Uterus (tissue), 4 donors: ENCODE data around the gene STK39. TPM values are rescaled to one million over a fixed set of nuclear protein-coding genes. Genes with fewer than 3 reads are reported as not detected.
"Not testable (repeated sequence)": the region's sequence is repeated elsewhere in the genome, so short reads cannot be mapped to it uniquely, and the experiment has no call there.

Source experiments
- DNase-seq, 2 donors: peaks; one replicate each; pipeline ENCODE4 v3.0.0-alpha.2; 2019 to 2020
- H3K27ac ChIP-seq, 2 donors: fragments of 200-600 bp; sonication (generic); 1 replicate in 1 of 2; 2 replicates in 1 of 2; pipeline ENCODE4 v1.5.1; 2016 to 2018
- H3K27me3 ChIP-seq, 2 donors: fragments of 200-600 bp; sonication (generic); one replicate each; pipeline ENCODE4 v1.5.1; 2018 to 2019; ENCODE audit warnings: control low read depth in 1 of 2
- H3K36me3 ChIP-seq, 2 donors: fragments of 200-600 bp; sonication (generic); one replicate each; pipeline ENCODE4 v1.5.1; 2019; ENCODE audit warnings: control low read depth in 1 of 2
- H3K4me1 ChIP-seq, 2 donors: fragments of 200-600 bp; sonication (generic); one replicate each; pipeline ENCODE4 v1.5.1; 2018 to 2019; ENCODE audit warnings: control low read depth in 1 of 2
- H3K4me3 ChIP-seq, 2 donors: fragments of 200-600 bp; sonication (generic); 1 replicate in 1 of 2; 2 replicates in 1 of 2; pipeline ENCODE4 v1.5.1; 2018 to 2019; ENCODE audit warnings: mild to moderate bottlenecking in 1 of 2
- H3K9me3 ChIP-seq, 2 donors: fragments of 200-600 bp; sonication (generic); one replicate each; pipeline ENCODE4 v1.5.1; 2019; ENCODE audit warnings: control low read depth in 1 of 2
- CTCF ChIP-seq, 4 experiments: fragments of 200-600 bp in 2 of 4; fragments of 450-650 bp in 2 of 4; sonication (generic) in 2 of 4; IDR thresholded peaks; one replicate each; pipeline ENCODE4 v1.5.1; 2016 to 2019; ENCODE audit warnings: antibody characterized with exemption in 4 of 4, mild to moderate bottlenecking in 2 of 4, moderate library complexity in 1 of 4
- POLR2A ChIP-seq, 2 donors: fragments of 450-650 bp; IDR thresholded peaks; one replicate each; pipeline ENCODE4 v1.6.1; 2016; ENCODE audit warnings: antibody characterized with exemption in 2 of 2, mild to moderate bottlenecking in 1 of 2, moderate library complexity in 1 of 2
- intact Hi-C: fragments of 100-400 bp; cut with DNase I; formaldehyde crosslinking; loops from one replicate; pipeline ENCODE4 v1.15.1; 2023; ENCODE audit warnings: low total_unique reads
- total RNA-seq, 4 donors: library from RNA; depleted of rRNA in 3 of 4; stranded (reverse); fragments of >200 nt in 3 of 4; gene quantifications; one replicate each; pipeline versions ENCODE4 v1.1.0 to v1.2.4, GENCODE V29; 2014 to 2023
- donor health status: DM: yes; HTN: yes; CAD: no.

STK39 gene
- total RNA-seq, 4 donors from 2014 or later = 5.0 to 23.6 (median 9.8) TPM

- intact Hi-C loops = no loop called here
- no peak for DNase-seq
- Histone ChIP-seq H3K27me3 (no peaks in the 10 kb centered on the region), H3K36me3 (no peaks in the 10 kb centered on the region), H3K4me1 (no peaks in the 10 kb centered on the region), H3K4me3 (no peak overlapping the region), H3K27ac (no peak overlapping the region), H3K9me3 (no peaks in the 10 kb centered on the region)
- no peak for TF ChIP-seq CTCF (IDR thresholded peaks at IDR 0.05)
Observed at GRCh38 chr2:168289880-168290279, 42.5 kb upstream of the STK39 start.

- TF ChIP-seq POLR2A (IDR thresholded peaks at IDR 0.05) = no peak
- TF ChIP-seq CTCF (IDR thresholded peaks at IDR 0.05) = no peak
- Histone ChIP-seq H3K9me3 (no peaks in the 10 kb centered on the region), H3K4me1 (no peaks in the 10 kb centered on the region), H3K27me3 (no peaks in the 10 kb centered on the region), H3K36me3 (no peaks in the 10 kb centered on the region), H3K4me3 (no peak overlapping the region), H3K27ac (no peak overlapping the region)
- intact Hi-C loops = no loop called here
- DNase-seq = no peak
Observed at GRCh38 chr2:168286535-168286934, 39.1 kb upstream of the STK39 start.

- H3K27me3 ChIP-seq = no peaks in the 10 kb centered on the region
Observed at GRCh38 chr2:168278424-168278888, 31.1 kb upstream of the STK39 start.

GRCh38 chr2:168277276-168277675 is 29.9 kb upstream of the STK39 start:
- no peak for DNase-seq
- Histone ChIP-seq H3K36me3 (no peaks in the 10 kb centered on the region), H3K27ac (no peak overlapping the region), H3K4me3 (no peak overlapping the region), H3K27me3 (no peaks in the 10 kb centered on the region), H3K4me1 (no peaks in the 10 kb centered on the region), H3K9me3 (no peaks in the 10 kb centered on the region)
- TF ChIP-seq POLR2A (IDR thresholded peaks at IDR 0.05) (no peak), CTCF (IDR thresholded peaks at IDR 0.05) (no peak)
- intact Hi-C loops = no loop called here

More at GRCh38 chr2:168278424-168278888, 31.1 kb upstream of the STK39 start:
- Histone ChIP-seq H3K27ac (no peak overlapping the region), H3K9me3 (no peaks in the 10 kb centered on the region), H3K4me3 (no peak overlapping the region), H3K36me3 (no peaks in the 10 kb centered on the region), H3K4me1 (no peaks in the 10 kb centered on the region)
- TF ChIP-seq CTCF (IDR thresholded peaks at IDR 0.05) (no peak), POLR2A (IDR thresholded peaks at IDR 0.05) (no peak)
- DNase-seq = no peak
- intact Hi-C loops = no loop called here

- Histone ChIP-seq H3K4me1 (no peaks in the 10 kb centered on the region), H3K4me3 (no peak overlapping the region), H3K27ac (no peak overlapping the region), H3K36me3 (no peaks in the 10 kb centered on the region), H3K27me3 (no peaks in the 10 kb centered on the region), H3K9me3 (no peaks in the 10 kb centered on the region)
- intact Hi-C loops = no loop called here
- no peak for TF ChIP-seq CTCF (IDR thresholded peaks at IDR 0.05)
- TF ChIP-seq POLR2A (IDR thresholded peaks at IDR 0.05) = no peak
- DNase-seq = no peak
Observed at GRCh38 chr2:168272225-168272624, 24.8 kb upstream of the STK39 start.

GRCh38 chr2:168262926-168263325 is 15.5 kb upstream of the STK39 start:
- H3K9me3 ChIP-seq, H3K4me1 ChIP-seq: not testable (repeated sequence)

More at GRCh38 chr2:168262926-168263325, 15.5 kb upstream of the STK39 start:
- H3K27ac ChIP-seq, DNase-seq, H3K36me3 ChIP-seq, intact Hi-C loops, H3K4me3 ChIP-seq, H3K27me3 ChIP-seq: not testable (repeated sequence)
